ENCODE measurements around the gene PARVB.

PARVB gene

DNA sequence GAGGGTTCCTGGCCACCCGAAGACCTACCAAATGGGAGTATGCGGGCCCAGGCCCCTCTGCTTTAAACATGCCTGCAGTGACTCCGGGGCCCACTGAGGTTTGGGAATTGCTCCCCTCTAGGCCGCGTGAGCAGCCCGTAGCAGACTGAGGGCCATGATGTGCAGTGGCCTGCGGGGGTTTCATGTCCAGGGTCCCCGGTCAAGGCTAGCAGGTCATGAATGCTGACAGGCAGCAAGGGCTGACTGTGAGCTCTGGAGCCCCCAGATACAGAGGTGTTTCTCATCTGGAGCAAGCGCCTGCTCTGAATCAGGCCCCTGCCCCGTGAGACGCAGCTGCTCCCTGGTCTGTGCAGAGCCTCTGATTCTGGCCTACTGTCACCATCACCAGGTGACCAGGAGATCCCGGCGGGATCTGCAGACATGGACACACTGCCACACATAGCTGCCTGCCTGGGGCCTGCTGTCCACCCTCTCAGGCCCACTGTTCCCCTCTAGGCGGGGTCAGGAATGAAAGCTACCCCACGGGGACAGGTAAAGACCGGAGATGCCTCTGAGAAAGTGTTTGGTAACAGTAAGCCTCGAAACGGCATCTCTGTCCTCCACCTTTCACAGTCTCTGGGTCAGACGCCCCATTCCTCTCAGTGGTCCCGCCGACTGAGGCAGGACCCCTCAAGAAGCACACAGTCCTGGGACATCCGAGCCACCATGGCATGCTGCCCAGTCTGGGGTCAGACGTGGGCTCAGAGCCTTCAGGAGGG lies 73.3 kb downstream of the PARVB start:
- no peak overlapping the region for H3K4me3 ChIP-seq (ENCODE audit: insufficient read length, low read depth)
- H3K27me3 ChIP-seq (ENCODE audit: insufficient read depth, insufficient read length) = no peaks in the 10 kb centered on the region
- TF ChIP-seq SUZ12 (IDR thresholded peaks at IDR 0.05; ENCODE audit: extremely low read depth, insufficient read depth, insufficient read length) = no peak
- TF ChIP-seq YY1 (IDR thresholded peaks at IDR 0.05; ENCODE audit: insufficient read depth, insufficient read length) = no peak
- no peak for TF ChIP-seq ZNF274 (IDR thresholded peaks at IDR 0.05; ENCODE audit: low read depth, low read length)
- H3K4me1 ChIP-seq (ENCODE audit: insufficient read depth, insufficient read length) = peaks cover 3% of the 10 kb centered on the region
- no peak for DNase-seq (ENCODE audit: low read depth, low spot score)
- no peaks in the 10 kb centered on the region; the same call in 1 of the 2 replicates for H3K9me3 ChIP-seq (ENCODE audit: insufficient read depth, low read length)
- peaks cover 4% of the 10 kb centered on the region for H3K36me3 ChIP-seq (ENCODE audit: insufficient read depth, insufficient read length, low read length)
- H3K9ac ChIP-seq (ENCODE audit: insufficient read length, low read depth) = no peak overlapping the region

DNA sequence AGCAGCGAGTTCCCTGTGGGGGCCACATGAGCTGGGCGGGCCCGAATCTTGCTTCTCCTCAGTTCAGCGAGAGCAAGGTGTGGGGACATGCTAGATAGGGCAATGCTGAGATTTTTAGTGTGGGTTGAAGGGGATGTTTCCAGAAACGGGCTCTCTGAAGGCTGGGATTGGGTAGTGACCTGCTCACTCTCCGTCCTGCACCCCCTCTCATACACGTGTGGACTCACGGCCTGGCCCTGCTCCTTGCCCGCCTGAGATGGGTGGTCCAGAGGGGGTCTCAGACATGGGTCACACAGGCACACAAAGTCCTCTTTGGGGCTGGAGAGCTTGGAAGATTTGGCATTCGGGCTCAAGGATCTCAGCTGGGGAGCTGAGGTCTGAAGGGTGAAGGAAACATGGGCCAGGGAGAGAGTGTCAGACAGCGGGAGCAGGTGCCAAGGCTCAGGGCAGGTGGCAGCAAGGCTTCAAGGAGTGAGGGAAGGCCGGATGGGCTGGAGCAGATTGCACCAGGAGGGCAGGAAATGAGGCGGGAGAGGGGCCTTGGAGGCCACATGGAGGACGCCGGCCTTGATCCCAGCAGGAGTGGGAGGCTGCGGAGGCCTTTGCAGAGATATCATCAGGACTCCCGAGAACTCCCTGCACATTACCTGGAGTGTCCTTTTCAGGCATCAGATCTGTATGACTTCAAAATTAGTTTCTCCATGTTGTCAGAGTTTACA lies 74.1 kb downstream of the PARVB start:
- no peaks in the 10 kb centered on the region for H3K27me3 ChIP-seq (ENCODE audit: insufficient read depth, insufficient read length)
- DNase-seq (ENCODE audit: low read depth, low spot score) = no peak
- peaks cover 3% of the 10 kb centered on the region for H3K4me1 ChIP-seq (ENCODE audit: insufficient read depth, insufficient read length)
- peaks cover 4% of the 10 kb centered on the region for H3K36me3 ChIP-seq (ENCODE audit: insufficient read depth, insufficient read length, low read length)
- no peaks in the 10 kb centered on the region; the same call in 1 of the 2 replicates for H3K9me3 ChIP-seq (ENCODE audit: insufficient read depth, low read length)
- TF ChIP-seq YY1 (IDR thresholded peaks at IDR 0.05; ENCODE audit: insufficient read depth, insufficient read length) = no peak
- TF ChIP-seq SUZ12 (IDR thresholded peaks at IDR 0.05; ENCODE audit: extremely low read depth, insufficient read depth, insufficient read length) = no peak
- no peak for TF ChIP-seq ZNF274 (IDR thresholded peaks at IDR 0.05; ENCODE audit: low read depth, low read length)
- H3K4me3 ChIP-seq (ENCODE audit: insufficient read length, low read depth) = no peak overlapping the region
- no peak overlapping the region for H3K9ac ChIP-seq (ENCODE audit: insufficient read length, low read depth)

DNA sequence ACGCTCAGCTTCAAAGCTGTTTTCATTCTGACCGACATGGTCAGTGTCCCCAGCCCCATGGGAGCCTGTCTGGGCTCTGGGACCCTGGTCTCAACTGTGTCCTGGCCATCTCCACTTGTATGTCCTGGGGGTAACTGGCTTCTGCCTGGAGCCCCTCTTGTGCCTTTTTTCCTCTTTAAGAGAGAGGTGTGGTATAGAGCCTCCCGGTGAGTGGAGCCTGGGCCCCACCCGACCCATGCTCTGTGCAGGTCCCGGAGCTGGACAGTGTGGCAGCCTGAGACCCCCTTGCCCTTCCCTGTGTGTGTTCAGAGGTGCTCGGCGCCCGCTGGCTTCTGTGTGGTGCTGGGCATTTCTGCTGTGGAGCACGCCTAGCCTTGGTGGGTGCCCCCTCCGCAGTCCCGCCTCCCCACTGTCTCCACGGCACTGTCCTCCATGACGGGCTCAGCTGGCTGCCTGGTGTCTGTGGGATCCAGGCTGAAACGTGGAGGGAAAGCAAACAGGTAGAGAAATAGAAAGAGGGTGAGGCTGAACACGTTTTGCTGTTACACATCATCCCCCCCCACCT lies 74.9 kb downstream of the PARVB start:
- TF ChIP-seq SUZ12 (IDR thresholded peaks at IDR 0.05; ENCODE audit: extremely low read depth, insufficient read depth, insufficient read length) = no peak
- TF ChIP-seq YY1 (IDR thresholded peaks at IDR 0.05; ENCODE audit: insufficient read depth, insufficient read length) = no peak
- TF ChIP-seq ZNF274 (IDR thresholded peaks at IDR 0.05; ENCODE audit: low read depth, low read length) = no peak
- Histone ChIP-seq H3K4me1 (ENCODE audit: insufficient read depth, insufficient read length) (peaks cover 3% of the 10 kb centered on the region), H3K4me3 (ENCODE audit: insufficient read length, low read depth) (no peak overlapping the region), H3K9me3 (ENCODE audit: insufficient read depth, low read length) (no peaks in the 10 kb centered on the region; the same call in 1 of the 2 replicates), H3K27me3 (ENCODE audit: insufficient read depth, insufficient read length) (no peaks in the 10 kb centered on the region), H3K9ac (ENCODE audit: insufficient read length, low read depth) (no peak overlapping the region), H3K36me3 (ENCODE audit: insufficient read depth, insufficient read length, low read length) (peaks cover 2% of the 10 kb centered on the region)
- no peak for DNase-seq (ENCODE audit: low read depth, low spot score)

DNA sequence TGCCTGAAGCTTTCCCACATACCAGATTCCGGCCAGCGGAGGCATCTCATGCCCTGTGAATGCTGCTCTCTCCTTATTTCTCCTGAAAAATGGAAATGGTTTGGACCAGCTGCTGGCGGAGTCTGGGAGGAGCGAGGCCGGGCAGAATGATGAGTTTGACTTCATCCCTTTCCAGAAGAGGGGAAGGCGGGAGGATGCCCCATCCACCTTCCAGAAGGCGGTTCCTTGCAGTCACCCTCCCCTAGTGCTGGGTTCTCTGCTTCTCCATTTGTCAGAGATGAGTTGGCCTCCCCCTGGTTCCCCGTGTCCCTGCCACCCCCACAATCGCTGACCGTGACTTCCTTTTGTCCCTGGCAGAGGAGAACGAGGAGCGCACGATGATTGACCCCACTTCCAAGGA lies 75.6 kb downstream of the PARVB start:
- Histone ChIP-seq H3K4me3 (ENCODE audit: insufficient read length, low read depth) (no peak overlapping the region), H3K4me1 (ENCODE audit: insufficient read depth, insufficient read length) (peaks cover 3% of the 10 kb centered on the region), H3K9ac (ENCODE audit: insufficient read length, low read depth) (no peak overlapping the region), H3K36me3 (ENCODE audit: insufficient read depth, insufficient read length, low read length) (peaks cover 2% of the 10 kb centered on the region), H3K9me3 (ENCODE audit: insufficient read depth, low read length) (peaks cover 6% of the 10 kb centered on the region; the same call in 1 of the 2 replicates), H3K27me3 (ENCODE audit: insufficient read depth, insufficient read length) (no peaks in the 10 kb centered on the region)
- TF ChIP-seq ZNF274 (IDR thresholded peaks at IDR 0.05; ENCODE audit: low read depth, low read length) (no peak), SUZ12 (IDR thresholded peaks at IDR 0.05; ENCODE audit: extremely low read depth, insufficient read depth, insufficient read length) (no peak), YY1 (IDR thresholded peaks at IDR 0.05; ENCODE audit: insufficient read depth, insufficient read length) (no peak)
- DNase-seq (ENCODE audit: low read depth, low spot score) = no peak

DNA sequence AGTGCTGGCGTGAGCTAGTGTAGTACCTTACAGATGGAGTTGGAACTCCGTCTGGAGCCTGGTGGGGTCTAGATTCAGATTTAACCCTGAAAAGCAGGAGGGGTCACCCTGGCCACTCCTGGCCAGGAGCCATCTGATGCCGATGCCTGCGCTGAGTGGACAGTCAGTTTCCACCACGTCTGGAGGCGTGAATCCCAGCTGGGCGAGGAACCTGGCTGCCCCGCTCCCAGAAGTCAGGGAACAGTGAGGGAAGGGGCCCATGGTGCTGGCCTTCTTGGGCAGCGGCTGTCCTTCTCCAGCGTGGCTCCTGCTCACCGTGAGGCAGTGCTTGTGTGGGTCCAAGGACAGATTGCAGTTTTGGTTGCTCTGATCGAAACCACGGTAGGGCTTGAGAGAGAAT lies 76.3 kb downstream of the PARVB start:
- H3K36me3 ChIP-seq (ENCODE audit: insufficient read depth, insufficient read length, low read length) = peaks cover 4% of the 10 kb centered on the region
- TF ChIP-seq ZNF274 (IDR thresholded peaks at IDR 0.05; ENCODE audit: low read depth, low read length) (no peak), SUZ12 (IDR thresholded peaks at IDR 0.05; ENCODE audit: extremely low read depth, insufficient read depth, insufficient read length) (no peak), YY1 (IDR thresholded peaks at IDR 0.05; ENCODE audit: insufficient read depth, insufficient read length) (no peak)

DNA sequence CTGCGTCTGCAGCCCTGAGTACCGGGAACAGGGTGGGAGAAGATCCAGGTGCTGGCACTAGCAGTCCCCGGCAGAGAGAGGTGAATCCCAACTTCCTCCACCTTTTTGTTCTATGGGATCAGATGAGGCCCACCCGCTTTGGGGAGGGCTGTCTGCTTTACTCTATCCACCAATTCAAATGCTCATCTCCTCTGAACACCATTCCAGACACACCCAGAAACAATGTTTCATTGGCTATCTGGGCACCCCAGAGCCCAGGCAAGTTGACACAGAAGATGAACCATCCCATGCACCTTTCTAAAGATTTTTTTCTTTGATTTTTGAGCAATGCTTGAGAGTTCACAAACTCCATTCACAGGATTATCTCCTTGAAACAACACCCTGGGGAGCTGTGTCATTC lies 78.0 kb downstream of the PARVB start:
- H3K4me1 ChIP-seq (ENCODE audit: insufficient read depth, insufficient read length) = peaks cover 6% of the 10 kb centered on the region
- H3K4me3 ChIP-seq (ENCODE audit: insufficient read length, low read depth) = no peak overlapping the region
- H3K36me3 ChIP-seq (ENCODE audit: insufficient read depth, insufficient read length, low read length) = peaks cover 4% of the 10 kb centered on the region
- H3K9ac ChIP-seq (ENCODE audit: insufficient read length, low read depth) = no peak overlapping the region
- no peak for DNase-seq (ENCODE audit: low read depth, low spot score)
- H3K27me3 ChIP-seq (ENCODE audit: insufficient read depth, insufficient read length) = no peaks in the 10 kb centered on the region
- peaks cover 15% of the 10 kb centered on the region; the same call in 1 of the 2 replicates for H3K9me3 ChIP-seq (ENCODE audit: insufficient read depth, low read length)
- TF ChIP-seq ZNF274 (IDR thresholded peaks at IDR 0.05; ENCODE audit: low read depth, low read length) (no peak), YY1 (IDR thresholded peaks at IDR 0.05; ENCODE audit: insufficient read depth, insufficient read length) (no peak), SUZ12 (IDR thresholded peaks at IDR 0.05; ENCODE audit: extremely low read depth, insufficient read depth, insufficient read length) (no peak)

More for the DNA sequence above, 76.3 kb downstream of the PARVB start:
- Histone ChIP-seq H3K9ac (ENCODE audit: insufficient read length, low read depth) (no peak overlapping the region), H3K27me3 (ENCODE audit: insufficient read depth, insufficient read length) (no peaks in the 10 kb centered on the region), H3K4me1 (ENCODE audit: insufficient read depth, insufficient read length) (peaks cover 3% of the 10 kb centered on the region), H3K9me3 (ENCODE audit: insufficient read depth, low read length) (peaks cover 14% of the 10 kb centered on the region; the same call in 1 of the 2 replicates), H3K4me3 (ENCODE audit: insufficient read length, low read depth) (no peak overlapping the region)
- no peak for DNase-seq (ENCODE audit: low read depth, low spot score)

DNA sequence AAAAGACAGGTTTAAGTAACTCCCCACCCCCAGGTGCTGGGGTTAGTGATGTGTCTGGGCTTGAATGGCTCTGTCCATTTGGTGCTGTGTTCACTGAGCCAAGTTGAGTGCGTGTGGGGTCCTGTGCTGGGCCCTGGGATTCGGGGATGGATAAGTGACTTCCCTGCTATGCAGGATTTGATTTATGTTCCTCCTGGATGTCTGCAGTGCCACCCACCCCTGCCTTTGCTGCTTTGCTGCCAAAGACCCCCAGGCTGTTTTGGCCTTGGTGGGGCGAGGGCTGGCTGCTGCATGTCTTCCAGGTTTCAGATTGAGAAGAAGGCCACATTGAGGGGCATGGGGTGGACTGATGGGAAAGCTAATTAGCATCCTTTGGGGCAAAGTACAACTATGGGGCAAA lies 78.8 kb downstream of the PARVB start:
- H3K36me3 ChIP-seq (ENCODE audit: insufficient read depth, insufficient read length, low read length) = peaks cover 4% of the 10 kb centered on the region
- H3K9ac ChIP-seq (ENCODE audit: insufficient read length, low read depth) = no peak overlapping the region
- peaks cover 6% of the 10 kb centered on the region for H3K4me1 ChIP-seq (ENCODE audit: insufficient read depth, insufficient read length)
- no peak for DNase-seq (ENCODE audit: low read depth, low spot score)
- peaks cover 15% of the 10 kb centered on the region; the same call in 1 of the 2 replicates for H3K9me3 ChIP-seq (ENCODE audit: insufficient read depth, low read length)
- no peak overlapping the region for H3K4me3 ChIP-seq (ENCODE audit: insufficient read length, low read depth)
- no peaks in the 10 kb centered on the region for H3K27me3 ChIP-seq (ENCODE audit: insufficient read depth, insufficient read length)
- TF ChIP-seq SUZ12 (IDR thresholded peaks at IDR 0.05; ENCODE audit: extremely low read depth, insufficient read depth, insufficient read length) (no peak), ZNF274 (IDR thresholded peaks at IDR 0.05; ENCODE audit: low read depth, low read length) (no peak), YY1 (IDR thresholded peaks at IDR 0.05; ENCODE audit: insufficient read depth, insufficient read length) (no peak)

All from NT2/D1 (cell line).